GM13977 (cell line): Measurements from ENCODE around the gene CHURC1.

ENCODE experiments used
- DNase-seq: peaks from one replicate; pipeline ENCODE4 v3.0.0; 2012; ENCODE audit warnings: low spot score
- in situ Hi-C: fragments of 300-500 bp; cut with MboI; formaldehyde crosslinking; loops from one replicate; pipeline ENCODE4 v1.12.0; 2022; ENCODE audit warnings: low sequenced_read_pairs, low pct_unique_long_range_greater_than_20kb, mixed read lengths, inconsistent platforms; ENCODE audit not compliant: unreplicated experiment
- TF ChIP-seq, protein P1 (sequence below): IDR thresholded peaks from 2 replicates; pipeline ENCODE4 v1.5.1; 2012; ENCODE audit warnings: mild to moderate bottlenecking, control low read depth; ENCODE audit not compliant: insufficient read depth; ENCODE audit errors: extremely low read depth, missing control alignments

Gene CHURC1

DNA sequence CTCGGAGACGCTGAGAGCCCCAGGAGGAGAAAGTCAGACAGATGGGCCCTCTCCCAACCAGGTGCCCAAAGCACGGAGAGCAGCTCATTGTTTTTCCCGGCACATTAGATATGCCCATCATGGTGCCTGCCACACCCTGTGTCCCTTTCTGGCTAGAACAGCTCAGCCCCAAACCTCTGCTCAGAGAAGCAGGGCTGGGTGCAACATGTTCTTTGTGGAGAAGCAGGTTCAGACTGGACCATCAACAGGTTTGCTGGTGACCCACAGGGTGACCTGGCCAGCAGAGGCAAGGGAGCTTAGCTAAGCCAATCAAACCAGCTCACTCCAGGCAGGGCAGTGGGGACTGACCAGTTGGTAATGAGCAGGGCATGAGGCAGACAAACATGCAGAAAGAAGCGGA is 44.5 kb downstream of the CHURC1 start:
- TF ChIP-seq, protein P1, sequence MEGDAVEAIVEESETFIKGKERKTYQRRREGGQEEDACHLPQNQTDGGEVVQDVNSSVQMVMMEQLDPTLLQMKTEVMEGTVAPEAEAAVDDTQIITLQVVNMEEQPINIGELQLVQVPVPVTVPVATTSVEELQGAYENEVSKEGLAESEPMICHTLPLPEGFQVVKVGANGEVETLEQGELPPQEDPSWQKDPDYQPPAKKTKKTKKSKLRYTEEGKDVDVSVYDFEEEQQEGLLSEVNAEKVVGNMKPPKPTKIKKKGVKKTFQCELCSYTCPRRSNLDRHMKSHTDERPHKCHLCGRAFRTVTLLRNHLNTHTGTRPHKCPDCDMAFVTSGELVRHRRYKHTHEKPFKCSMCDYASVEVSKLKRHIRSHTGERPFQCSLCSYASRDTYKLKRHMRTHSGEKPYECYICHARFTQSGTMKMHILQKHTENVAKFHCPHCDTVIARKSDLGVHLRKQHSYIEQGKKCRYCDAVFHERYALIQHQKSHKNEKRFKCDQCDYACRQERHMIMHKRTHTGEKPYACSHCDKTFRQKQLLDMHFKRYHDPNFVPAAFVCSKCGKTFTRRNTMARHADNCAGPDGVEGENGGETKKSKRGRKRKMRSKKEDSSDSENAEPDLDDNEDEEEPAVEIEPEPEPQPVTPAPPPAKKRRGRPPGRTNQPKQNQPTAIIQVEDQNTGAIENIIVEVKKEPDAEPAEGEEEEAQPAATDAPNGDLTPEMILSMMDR, result no peak
- in situ Hi-C loops, result no loop called here
- DNase-seq, result no peak

DNA sequence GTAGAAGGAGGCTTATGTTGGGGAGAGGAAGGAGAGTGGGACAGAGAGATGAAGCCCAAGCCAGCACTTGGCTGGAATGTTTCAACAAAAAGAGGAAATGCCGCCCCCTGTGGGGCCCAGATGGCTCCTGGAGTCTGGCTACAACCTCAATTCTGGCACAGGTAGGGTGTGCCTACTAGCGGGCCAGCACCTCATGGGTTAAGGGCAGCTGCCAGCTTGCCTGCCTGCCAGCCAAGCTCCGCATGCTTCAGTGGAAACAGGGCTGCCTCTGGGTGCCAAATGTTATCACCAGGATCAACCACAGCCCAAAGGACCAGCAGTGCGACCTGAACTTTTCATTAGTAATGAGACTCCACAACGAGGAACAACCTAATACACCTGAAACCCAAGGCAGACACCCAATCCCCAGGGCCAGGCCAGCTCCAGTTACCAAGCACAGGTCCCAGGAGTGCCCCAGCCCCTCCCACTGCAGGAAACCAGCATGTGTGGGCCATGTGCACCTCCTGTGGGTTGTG is 46.6 kb downstream of the CHURC1 start:
- in situ Hi-C loops, result no loop called here
- no peak for DNase-seq

DNA sequence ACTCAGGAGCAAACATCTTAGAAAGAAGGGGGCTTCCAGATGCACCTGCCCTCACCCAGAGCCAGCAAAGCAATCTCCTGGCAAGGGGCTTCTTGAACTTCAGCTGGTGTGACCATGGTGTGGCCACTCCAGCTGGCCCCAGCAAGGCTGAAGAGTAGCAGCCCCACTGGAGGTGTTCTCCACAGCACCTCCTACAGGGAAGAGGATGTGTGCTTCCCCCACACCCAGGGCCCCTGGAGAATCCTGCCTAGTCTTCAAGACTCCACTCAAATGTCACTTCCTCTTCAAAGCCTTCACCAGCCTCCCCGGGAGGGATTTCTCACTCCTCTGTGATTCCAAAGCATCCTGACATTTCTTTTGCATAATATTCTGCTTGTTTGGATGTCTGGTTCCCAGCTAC is 49.4 kb downstream of the CHURC1 start:
- TF ChIP-seq, protein P1, result peak; percentile 24
- no peak for DNase-seq
- in situ Hi-C loops, result no loop called here

More for the DNA sequence above, 46.6 kb downstream of the CHURC1 start:
- TF ChIP-seq, protein P1, result no peak

DNA sequence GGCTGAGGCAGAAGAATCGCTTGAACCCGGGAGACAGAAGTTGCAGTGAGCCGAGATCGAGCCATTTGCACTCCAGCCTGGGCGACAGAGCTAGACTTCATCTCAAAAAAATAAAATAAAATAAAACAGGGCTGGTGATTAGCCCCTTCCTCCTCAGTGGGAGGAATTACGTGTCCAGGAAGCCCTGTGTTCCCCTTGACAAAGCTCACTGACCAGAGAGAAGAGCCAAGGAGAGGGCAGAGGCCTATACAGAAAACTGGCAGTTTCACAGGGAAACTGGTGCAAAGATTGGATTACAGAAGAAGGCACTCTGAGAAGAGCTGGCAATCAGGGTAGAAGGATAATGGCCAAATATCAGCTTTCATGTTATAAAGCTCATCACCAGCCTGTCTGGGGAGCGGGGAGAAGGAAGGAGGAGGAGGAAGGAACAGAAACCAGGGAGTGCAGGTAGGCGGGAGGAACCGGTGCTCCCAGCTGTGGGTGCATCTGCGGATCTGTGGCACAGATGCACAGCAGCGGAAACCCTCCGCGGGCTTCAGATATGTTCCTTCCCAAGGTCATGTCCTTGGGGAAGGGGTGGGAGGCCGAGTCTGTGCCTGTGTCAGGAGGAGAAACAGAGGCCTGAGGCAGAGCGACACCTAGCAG is 51.2 kb downstream of the CHURC1 start:
- DNase-seq, result no peak
- in situ Hi-C loops, result no loop called here
- TF ChIP-seq, protein P1, result no peak

DNA sequence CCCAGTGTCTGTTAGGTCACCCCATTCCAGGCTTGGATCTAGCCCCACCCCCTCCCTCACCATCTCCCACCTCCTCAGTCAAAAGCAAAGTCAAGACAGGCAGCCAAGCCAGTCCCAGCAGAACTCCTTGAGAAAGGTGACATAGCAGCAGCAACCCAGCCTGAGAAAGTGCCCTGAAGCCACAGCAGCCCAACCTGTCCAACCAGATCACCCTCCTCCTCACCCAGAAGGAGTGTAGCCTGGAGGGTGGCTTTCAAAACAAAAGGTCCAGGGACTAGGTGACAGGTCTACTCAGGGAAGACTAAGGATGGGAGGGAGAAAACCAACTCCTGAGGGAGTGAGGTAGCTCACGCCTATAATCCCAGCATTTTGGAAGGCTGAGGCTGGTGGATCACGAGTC is 52.7 kb downstream of the CHURC1 start:
- TF ChIP-seq, protein P1, result no peak
- DNase-seq, result no peak
- in situ Hi-C loops, result no loop called here

DNA sequence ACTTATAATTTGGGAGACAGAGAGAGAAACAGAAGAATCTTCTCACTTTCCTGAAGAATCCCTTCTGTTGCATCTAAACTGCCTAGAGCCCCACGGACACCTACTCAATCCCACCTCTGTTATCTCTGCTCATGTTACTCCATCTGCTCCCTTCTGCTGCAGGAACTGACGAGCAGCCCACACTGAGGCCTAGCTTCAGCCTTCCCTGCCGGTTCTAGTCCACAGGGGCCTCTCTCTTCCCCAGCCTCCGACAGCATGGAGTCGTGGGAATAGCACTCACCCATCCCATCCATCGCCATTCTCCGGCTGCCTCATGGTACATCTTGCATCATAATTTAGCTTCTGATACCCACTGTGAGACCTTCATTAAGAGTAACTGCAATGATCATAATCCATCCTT is 53.9 kb downstream of the CHURC1 start:
- TF ChIP-seq, protein P1, result no peak
- DNase-seq, result no peak
- in situ Hi-C loops, result no loop called here
